ENCODE results near the gene GSKIP.

DNA sequence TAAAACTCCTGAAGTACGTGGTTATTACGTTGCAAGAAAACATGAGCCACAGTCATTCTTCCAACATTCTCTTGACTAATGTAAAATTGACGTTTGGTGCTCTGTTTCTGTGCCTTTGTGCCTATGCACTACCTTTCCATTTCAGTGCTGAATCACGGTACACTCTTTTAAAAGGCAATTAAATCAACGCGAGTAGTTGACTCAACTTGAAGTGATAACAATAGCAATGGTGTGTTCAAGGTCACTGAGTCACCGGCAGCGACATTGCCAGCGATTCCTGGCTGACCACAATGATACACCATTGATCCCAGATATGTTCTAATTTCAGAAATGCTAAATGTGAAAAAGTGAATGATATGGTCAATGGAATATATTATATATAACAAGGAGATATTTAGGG is 46.4 kb downstream of the GSKIP start:
- TF ChIP-seq POLR2A (IDR thresholded peaks at IDR 0.05; ENCODE audit: low read depth, low read length): no peak
- TF ChIP-seq POLR2AphosphoS5 (IDR thresholded peaks at IDR 0.05; ENCODE audit: low read depth, low read length): no peak
